ENCODE results near the gene FBXO47. TPM values are rescaled to one million over a fixed set of nuclear protein-coding genes. Genes with fewer than 3 reads are reported as not detected.

The FBXO47 gene
- total RNA-seq, 1 donor from 2014 or later: not detected

DNA sequence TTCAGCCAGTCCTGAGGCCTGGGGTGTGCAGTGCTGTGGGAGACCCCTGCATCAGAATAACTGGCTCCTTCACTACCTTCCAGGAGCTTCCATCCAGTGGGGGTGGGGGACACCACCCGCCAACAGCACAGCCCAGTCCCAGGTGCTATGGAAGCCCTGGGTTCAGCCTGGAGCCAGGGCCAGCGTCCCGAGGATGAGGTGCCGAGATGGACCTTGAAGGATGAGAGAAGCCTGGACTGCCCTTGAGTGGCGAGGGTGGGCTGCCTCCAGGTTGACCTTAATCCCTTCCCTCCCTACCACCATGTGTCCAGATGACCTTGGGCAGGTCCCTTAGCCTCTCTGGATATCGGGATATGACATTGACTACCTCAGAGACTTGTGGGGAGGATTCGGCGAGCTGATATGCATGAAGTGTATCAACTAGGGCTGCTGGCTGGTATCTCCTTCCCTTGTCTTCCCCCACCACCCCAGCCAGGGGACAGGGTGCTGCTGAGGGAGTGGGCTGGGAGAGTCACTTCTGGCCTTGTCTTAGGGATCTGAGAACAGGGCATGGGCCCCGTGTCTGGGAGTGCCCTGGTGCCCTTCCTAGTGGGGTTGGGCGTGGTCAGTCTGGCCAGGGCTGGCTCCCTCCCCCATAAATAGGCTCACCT, 56.0 kb downstream of the FBXO47 start:
- no peak for ATAC-seq
- intact Hi-C loops (cut with micrococcal nuclease): no loop called here
- DNase-seq: no peak

DNA sequence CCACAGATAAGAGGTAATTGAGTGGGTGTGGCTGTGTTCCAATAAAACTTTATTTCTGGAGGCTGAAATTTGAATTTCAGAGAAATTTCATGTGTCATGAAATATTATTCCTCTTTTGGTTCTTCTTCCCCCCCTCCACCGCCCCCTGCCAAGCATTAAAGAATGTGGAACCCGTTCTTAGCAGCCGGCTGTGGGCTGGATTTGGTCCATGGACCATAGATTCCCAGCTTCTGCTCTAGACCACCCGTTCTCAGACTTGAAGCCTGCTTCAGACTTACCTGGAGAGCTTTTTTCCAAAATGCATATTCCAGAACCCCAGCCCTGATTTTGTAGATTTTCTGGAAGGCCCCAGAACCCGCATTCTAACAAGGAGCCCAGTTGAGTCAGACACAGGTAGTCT, 56.9 kb downstream of the FBXO47 start:
- intact Hi-C loops (cut with micrococcal nuclease): no loop called here
- no peak for ATAC-seq

GRCh38 chr17:38908676-38909181, 58.5 kb downstream of the FBXO47 start:
- ATAC-seq: peak; percentile 7
- no peak for DNase-seq
- intact Hi-C loops (cut with micrococcal nuclease): no loop called here

More for the DNA sequence above, 56.9 kb downstream of the FBXO47 start:
- DNase-seq: no peak

GRCh38 chr17:38907930-38908675, 59.1 kb downstream of the FBXO47 start:
- no peak for DNase-seq
- ATAC-seq: no peak
- intact Hi-C loops (cut with micrococcal nuclease): no loop called here

- intact Hi-C loops (cut with micrococcal nuclease): no loop called here
- DNase-seq (no peak), ATAC-seq (peak; percentile 27)
Measured at GRCh38 chr17:38906460-38907228, 60.6 kb downstream of the FBXO47 start.

GRCh38 chr17:38905375-38905774, 61.8 kb downstream of the FBXO47 start:
- DNase-seq (no peak), ATAC-seq (no peak)
- intact Hi-C loops (cut with micrococcal nuclease): no loop called here

DNA sequence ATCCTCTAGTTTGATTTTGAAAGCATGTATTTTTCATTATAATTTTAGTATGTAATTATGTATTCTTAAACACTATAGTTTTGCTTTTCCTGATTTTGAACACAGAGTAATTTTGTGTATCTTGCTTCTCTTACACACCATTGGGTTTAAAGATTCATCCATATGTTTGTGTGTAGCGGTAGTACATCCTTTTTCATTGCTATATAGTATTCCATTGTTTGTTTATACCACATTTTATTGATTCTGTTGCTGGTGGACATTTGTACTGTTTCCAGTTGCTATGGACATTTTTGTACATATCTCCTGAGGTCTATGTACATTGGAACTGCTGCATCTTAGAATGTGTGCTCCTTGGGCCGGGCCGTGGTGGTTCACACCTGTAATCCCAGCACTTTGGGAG, 62.3 kb downstream of the FBXO47 start:
- intact Hi-C loops (cut with micrococcal nuclease): no loop called here
- DNase-seq (no peak), ATAC-seq (no peak)

DNA sequence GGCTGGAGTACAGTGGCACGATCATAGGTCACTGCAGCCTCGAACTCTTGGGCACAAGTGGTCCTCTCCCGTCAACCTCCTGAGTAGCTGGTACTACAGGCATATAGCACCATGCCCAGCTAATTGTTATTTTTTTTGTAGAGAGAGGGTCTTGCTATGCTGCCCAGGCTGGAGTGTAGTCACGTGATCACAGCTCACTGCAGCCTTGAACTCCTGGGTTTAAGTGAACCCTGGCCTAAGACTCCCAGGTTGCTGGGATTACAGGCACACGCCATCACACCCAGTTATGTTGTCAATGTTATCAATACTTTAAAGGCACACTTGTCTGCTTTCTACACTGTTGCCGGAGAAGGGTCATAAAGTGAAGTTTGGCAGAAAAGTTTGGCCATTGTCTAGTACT, 63.8 kb downstream of the FBXO47 start:
- ATAC-seq (no peak), DNase-seq (no peak)
- intact Hi-C loops (cut with micrococcal nuclease): no loop called here

- DNase-seq (no peak), ATAC-seq (peak; percentile 65)
- intact Hi-C loops (cut with micrococcal nuclease): no loop called here
Measured at GRCh38 chr17:38900978-38901656, 66.1 kb downstream of the FBXO47 start.

GRCh38 chr17:38899421-38899820, 67.8 kb downstream of the FBXO47 start:
- ATAC-seq: no peak
- no peak for DNase-seq
- intact Hi-C loops (cut with micrococcal nuclease): no loop called here

DNA sequence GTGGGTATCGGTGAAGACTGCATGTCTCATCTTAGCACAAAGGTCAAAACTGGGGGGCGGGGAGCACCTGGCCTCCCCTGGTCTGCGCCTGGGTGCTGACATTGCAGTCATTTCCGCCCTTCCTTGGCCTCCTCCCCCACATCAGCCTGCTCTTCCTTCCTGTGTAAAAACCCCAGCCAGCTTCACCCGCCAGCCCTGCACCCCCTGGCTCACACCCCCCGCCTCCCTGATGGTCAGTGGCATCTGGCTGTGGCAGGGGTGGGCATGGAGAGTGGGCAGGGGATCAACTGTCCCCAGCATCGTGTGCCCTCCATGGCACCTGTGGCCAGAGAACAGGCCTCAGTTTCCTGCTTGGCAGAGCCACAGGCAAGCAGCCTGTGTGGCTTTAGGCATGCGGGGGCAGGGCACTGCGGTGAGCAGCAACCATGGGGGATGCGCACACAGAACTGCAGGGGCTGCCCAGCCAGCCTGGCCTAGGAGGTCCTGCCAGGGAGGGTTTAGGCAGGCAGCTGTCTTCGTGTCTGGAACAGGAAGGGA, 68.3 kb downstream of the FBXO47 start:
- intact Hi-C loops (cut with micrococcal nuclease): no loop called here
- ATAC-seq (no peak), DNase-seq (peak; percentile 60)

- intact Hi-C loops (cut with micrococcal nuclease): no loop called here
- ATAC-seq (no peak), DNase-seq (no peak)
Measured at GRCh38 chr17:38898291-38898679, 68.9 kb downstream of the FBXO47 start.

- ATAC-seq (peak; percentile 3), DNase-seq (peak; percentile 62)
- intact Hi-C loops (cut with micrococcal nuclease): no loop called here
Measured at GRCh38 chr17:38897671-38898290, 69.4 kb downstream of the FBXO47 start.

- peak; percentile 75 for ATAC-seq
- DNase-seq: peak; percentile 92
- intact Hi-C loops (cut with micrococcal nuclease): no loop called here
Measured at GRCh38 chr17:38897176-38897575, 70.0 kb downstream of the FBXO47 start.

- intact Hi-C loops (cut with micrococcal nuclease): no loop called here
- peak; percentile 6 for ATAC-seq
- peak; percentile 68 for DNase-seq
Measured at GRCh38 chr17:38896346-38896954, 70.8 kb downstream of the FBXO47 start.

DNA sequence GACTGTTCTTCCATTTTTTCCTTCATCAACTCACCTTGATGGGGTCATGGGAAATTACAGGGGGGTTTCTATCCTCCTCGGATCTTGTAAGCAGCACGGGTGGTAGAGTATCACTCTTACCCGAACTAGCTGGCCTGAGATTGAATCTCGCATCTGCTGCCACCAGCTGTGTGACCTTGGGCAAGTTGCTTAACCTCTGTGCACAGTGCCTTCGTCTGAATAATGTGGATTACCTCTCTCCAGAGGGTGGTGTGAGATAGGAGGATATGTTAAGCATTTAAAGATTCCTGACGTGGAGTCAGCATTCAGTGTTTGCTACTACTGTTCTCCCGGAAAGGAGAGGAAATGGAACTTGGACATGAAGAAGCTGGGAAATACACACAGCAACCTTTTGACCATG, 72.9 kb downstream of the FBXO47 start:
- DNase-seq (no peak), ATAC-seq (no peak)
- intact Hi-C loops (cut with micrococcal nuclease): no loop called here

DNA sequence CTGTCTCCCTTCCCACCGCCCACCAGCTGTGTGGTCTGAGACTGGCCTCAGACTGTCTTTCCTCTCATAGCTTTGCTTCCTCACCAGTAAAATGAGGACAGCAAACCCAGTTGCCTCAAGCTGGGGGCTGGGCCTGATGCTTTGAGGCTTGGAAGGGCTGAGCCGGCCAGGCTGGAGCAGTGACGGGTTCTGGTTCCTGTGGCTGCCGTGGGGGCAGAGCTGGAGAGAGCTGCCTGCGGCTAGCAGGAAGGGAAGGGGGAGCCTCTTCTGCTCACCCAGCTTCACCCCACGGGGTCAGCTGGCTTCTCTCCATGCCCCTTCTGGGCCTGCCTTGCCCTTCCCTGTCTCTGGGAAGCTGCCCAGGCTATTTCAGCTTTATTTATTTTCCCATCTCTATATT, 73.6 kb downstream of the FBXO47 start:
- intact Hi-C loops (cut with micrococcal nuclease): no loop called here
- DNase-seq: peak; percentile 69

DNA sequence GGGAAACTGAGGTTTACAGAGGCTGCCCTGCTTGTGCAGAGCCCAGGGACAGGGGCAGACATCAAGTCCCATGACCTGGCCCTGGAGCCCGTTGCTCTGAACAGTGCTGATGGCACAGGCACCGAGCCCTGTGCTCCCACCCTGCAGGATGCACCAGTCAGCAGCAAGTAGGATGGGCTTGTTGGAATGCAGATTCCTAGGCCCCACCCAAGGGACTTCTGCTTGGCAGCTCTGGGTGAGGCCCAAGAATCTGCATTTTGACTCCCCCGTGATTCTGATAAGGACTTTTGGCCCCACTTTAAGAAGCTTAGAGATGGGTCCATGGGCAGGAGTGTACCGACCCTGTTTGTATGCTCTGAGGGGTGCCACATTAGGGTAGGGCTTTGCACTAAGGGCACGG, 74.1 kb downstream of the FBXO47 start:
- DNase-seq (no peak), ATAC-seq (no peak)
- intact Hi-C loops (cut with micrococcal nuclease): no loop called here

More for the DNA sequence above, 73.6 kb downstream of the FBXO47 start:
- peak; percentile 38 for ATAC-seq
